NCI-H510A treated with DMSO at 0.1 percent for 48 hours (cell line): Measurements from ENCODE around the gene ABCB8.
"Not testable (repeated sequence)": the region's sequence is repeated elsewhere in the genome, so short reads cannot be mapped to it uniquely, and the experiment has no call there.

ENCODE experiments used
- DNase-seq: peaks from one replicate; lab custom pipeline; 2025; lab: John Stamatoyannopoulos, UW

ABCB8 gene

DNA sequence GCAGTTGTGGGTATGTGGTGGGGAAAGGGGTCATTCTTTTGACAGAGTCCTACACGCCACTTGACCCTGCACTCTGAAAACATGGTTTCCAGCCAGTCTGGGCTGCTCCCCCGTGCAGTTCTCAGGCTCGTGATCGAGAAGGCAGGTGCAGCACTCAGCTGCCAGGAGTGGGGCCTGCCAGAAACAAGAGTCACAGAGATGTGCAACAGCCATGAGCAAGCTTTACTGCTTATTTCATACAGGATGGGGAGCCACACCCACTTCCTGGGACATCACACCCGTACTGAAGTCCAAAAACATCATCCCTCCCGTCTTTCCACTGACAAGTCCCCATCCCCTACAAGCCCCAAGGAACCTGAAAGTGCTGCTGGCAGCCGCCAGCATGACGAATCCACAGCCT, 13.3 kb upstream of the ABCB8 start:
- no peak for DNase-seq

DNA sequence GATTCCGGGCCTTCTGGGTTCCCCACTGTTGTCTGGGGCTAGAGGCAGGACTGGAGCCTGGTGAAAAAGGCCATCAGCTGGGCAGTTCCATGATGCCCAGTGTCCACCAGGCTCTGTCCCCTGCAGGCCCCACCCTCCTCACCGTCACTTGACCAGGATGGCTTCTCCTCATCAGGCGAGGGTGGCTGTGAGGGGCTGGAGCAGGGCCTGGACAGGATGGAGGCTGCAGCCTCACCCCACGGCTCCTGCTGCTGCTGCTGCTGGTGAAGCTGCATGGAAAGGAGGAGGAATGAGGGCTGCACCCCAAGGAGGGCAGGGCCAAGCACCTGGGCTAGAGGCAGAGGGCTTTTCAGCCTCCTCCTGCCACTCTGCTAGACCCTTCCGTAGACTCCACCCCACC, 12.3 kb upstream of the ABCB8 start:
- DNase-seq, result no peak

DNA sequence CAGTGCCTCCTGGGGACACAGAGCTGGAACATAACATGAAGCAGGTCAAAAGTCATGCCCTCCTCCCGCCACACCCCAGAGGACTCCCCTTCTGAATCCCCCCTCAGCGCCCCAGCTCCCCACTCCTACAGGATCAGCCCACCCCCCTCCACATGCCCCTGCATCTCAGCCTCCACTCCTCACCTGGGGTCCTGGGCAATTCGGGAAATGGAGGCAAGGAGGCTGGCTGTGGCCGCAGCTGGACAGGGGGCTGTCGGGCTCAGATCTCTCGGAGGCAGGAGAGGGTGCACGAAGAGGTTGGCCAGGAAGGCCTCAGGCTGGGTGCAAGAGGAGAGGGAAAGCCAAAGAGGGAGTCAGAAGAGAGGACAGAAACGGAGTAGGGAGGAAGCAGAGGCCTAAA, 11.7 kb upstream of the ABCB8 start:
- no peak for DNase-seq

DNA sequence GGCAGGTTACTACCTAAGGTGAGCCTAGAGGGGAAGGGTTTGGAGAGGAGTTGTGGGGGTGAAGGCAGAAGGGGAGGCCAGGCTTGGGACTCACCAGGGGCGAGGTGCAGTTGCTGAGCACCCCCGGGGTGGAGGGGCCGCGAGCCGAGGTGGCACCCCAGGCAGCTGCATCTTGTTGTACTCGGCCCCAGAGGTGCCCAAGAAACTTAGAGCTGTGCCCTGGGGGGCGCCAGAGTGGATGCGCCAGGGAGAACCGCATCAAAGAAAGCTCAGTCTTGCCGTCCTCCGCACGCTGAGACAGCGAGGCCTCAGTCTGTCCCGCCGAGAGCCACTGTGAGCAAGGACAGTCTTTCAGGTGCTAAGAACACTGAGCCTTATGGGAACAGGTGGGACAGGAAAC, 11.3 kb upstream of the ABCB8 start:
- DNase-seq, result no peak

DNA sequence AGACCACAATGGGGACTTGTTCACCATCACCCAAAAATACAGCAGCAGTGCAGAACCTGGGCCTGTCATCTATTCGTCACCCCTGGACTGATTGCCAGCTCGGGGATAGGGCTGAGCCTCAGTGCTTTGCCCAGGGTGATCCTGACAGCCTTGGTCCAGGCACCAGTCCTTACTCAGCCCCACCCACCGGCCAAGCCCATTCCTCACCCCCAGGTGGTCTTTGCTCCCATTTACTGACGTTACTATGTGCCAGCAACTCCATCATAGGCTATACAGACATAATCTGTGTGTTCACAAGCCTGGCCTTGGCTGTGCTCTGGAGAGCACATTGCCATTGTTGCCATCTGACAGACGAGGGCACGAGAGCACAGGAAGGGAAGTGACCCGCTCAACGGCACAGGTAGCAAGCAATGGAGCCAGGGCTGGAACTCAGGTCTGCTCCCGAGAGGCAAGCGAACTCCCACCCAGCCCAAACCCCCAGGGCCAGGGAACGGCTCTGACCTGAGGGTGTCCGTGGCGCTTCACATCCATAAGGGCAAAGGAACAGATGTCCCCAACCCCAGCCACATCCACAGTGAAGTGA, 10.8 kb upstream of the ABCB8 start:
- no peak for DNase-seq

DNA sequence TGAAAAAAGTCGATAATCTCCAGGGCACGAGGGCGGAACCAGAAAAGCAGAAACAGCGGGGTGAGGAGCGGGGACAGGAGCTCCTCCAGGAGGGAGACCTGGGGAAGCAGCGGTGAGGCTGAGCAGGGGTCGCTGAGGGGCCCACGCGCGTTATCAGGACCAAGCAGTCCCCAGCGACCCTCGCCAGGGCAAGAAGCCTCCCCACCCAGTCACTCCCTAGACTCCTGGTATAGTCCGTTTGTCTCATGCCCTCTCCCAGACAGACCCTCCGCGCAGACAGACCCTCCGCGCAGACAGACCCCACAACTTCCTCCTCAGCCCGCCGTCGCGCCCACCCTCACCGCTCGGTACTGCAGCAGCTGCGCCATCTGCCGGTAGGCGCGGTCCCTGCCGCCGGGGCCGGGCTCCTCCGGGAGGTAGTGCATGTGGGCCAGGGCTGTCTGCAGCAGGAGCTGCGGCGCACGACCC, 10.3 kb upstream of the ABCB8 start:
- DNase-seq, result peak; percentile 25

DNA sequence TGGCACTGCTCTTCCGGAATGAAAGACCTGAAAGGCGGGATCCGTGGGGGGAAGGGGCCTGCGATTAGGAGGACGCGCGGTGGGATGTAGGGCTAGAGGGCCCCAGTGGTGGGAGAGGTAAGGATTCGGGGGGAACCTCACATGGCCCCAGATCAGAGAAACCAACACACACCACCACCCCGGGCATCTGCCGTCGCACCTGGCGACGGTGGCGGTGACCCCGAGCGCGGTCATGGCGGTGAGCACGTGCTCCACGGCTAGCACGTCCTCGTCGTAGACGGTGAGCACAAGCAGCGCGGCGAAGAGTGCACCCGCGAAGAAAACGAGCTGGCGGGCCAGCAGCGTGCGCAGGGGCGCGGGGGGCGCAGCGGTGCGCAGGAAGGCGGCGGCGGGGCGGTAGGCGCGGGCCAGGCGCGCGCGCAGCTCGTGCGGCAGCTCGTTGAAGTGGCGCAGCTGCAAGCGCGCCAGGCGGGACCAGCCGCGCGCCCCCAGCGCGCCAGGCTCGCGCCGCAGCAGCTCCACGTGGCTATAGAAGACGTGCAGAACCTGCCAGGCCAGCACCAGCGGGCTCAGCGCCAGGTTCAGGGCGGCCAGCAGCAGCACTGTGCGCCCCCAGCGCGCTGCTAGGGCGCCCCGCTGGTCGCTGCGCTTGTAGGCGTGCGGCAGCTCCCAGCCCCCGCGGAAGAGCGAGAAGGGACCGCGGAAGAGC, 9.7 kb upstream of the ABCB8 start:
- peak; percentile 15 for DNase-seq

DNA sequence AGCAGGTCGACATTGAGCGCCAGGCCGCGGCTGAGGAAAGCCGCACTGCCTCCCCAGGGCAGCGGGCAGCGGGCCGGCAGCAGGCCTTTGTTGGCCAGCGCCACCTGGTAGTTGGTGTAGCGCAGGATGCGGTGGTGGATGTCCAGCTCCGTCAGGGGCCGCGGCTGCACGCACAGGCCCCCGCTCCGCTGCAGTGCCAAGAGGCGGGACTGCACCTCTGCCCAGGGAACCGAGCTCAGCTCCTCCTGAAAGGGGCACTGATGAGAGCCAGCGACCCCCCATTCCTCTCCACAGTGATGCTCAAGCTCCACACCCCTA, 9.2 kb upstream of the ABCB8 start:
- DNase-seq, result no peak

DNA sequence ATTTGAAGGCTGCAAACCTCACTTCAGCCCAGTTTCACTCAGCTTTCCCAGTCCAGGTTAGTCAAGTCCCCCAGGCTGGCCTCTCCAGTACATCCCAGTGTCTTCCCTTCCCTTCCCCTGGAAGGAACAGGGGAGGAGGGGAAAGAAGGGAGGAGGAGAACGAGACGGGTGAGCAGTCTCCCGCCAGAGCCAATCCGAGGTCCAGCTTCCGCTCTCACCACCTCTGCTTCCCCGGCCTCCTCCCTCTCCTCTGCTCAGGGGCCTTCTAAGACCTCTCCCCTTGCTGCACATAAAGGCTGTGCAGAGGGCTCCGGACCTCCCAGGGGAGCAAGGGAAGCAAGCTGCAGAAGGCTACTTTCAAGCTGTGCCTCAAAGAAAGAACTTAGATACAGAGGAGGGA, 8.0 kb upstream of the ABCB8 start:
- DNase-seq, result no peak

DNA sequence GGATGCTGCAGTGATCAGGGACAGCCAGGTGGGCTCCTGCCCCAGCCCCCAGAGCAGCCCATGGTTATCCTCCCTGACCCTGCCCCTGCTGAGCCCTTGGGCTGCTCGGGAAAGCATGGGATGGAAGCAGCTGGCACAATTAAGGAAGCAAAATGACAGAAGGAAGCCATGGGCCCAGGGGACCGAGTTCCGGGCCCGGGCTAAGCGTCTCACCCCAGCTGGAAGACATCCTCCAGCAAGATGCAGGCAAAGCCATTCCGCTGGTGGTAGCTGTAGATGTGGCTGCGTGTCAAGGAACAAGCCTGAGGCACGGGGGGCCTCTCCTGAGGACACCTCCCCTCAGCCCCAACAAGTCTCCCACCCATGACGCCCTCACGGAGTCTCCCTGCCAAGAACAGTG, 5.0 kb upstream of the ABCB8 start:
- DNase-seq, result no peak

DNA sequence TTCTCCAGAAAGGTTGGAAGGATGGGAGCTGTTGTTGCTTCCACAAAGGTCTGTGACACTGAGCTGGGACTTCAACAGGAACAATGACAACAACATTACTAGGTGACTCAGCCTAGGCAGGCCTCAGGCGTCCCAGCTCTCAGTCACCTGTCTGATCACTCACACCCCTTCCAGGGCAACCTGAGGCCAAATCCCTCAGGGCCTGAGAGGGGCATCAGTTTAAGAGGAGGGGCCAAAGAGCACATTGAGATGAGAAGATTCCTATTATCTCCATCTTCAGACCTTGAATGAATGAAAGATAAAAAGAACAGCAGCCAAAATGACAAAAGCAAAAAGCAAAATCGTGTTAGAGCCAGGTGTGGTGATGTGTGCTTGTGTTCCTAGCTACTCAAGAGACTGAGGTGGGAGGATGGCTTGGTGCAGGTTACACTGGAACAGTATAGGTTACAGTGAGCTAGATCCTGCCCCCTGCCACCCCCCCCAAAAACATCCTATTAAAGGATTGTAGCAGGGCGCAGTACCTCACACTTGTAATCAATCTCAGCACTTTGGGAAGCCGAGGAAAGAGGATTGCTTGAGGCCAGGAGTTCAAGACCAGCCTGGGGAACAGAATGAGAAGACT, 3.7 kb upstream of the ABCB8 start, which contains the start of gene ATG9B:
Gene ATG9B, minus strand, starts transcription at position 60 of the 622 bp plus-strand sequence. CDS start 71 bp downstream, outside the sequence.
- no peak for DNase-seq

DNA sequence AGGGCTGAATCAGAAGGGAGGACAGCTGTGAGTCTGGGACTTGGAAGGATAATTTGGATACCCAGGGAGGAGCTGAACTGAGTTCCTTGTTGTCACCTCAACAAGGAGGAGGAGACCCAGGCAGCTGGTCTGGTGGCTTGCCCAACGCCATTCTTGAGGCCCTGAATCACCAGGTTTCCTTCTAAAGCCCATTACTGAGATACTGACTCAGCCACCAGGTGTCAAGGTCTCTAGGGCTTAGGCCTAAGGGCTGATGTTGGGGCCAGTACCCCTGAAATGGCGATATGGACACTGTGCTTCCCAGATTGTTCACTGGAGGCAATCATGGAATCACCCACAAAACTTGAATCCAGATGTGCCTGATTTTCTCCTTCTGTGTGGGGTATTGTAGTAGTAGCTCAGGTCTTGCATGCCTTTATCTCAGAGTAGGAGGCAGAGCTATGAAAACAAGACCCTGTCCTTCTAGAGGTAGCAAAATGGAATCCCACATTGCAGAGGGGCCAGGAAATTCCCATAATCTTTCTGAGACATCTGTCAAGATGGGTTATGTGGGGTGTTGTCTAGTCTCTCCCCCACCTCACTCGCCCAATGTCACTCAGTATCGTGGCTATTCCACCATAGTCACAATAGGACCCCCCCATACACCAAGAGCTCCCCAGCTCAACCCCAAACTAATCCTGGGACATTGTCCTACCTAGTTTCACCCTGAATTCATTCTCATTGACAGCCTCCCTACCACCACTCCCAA, 2.2 kb upstream of the ABCB8 start:
- DNase-seq, result no peak

DNA sequence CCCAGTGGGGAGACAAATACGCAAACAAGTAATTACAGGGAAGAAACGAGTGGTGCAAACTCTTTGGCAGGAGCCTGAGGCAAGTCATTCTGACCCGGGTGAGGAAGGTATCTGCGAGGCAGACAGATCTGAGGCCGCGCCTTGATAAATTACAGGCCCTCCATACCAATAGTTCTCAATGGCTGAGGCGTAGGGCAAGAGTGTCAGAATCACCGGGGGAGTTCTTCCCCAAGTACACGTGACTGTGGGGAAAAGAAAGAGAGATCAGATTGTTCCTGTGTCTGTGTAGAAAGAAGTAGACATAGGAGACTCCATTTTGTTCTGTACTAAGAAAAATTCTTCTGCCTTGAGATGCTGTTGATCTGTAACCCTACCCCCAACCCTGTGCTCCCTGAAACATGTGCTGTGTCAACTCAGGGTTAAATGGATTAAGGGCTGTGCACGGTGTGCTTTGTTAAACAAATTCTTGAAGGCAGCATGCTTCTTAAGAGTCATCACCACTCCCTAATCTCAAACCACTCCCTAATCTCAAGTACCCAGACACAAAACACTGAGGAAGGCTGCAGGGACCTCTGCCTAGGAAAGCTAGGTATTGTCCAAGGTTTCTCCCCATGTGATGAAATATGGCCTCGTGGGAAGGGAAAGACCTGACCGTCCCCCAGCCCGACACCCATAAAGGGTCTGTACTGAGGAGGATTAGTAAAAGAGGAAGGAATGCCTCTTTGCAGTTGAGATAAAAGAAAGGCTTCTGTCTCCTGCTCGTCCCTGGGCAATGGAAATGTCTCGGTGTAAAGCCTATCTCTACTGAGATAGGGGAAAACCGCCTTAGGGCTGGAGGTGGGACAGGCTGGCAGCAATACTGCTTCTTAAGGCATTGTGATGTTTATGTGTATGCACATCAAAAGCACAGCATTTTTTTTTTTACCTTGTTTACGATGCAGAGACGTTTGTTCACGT, 1.2 kb upstream of the ABCB8 start:
- not testable (repeated sequence) for DNase-seq

DNA sequence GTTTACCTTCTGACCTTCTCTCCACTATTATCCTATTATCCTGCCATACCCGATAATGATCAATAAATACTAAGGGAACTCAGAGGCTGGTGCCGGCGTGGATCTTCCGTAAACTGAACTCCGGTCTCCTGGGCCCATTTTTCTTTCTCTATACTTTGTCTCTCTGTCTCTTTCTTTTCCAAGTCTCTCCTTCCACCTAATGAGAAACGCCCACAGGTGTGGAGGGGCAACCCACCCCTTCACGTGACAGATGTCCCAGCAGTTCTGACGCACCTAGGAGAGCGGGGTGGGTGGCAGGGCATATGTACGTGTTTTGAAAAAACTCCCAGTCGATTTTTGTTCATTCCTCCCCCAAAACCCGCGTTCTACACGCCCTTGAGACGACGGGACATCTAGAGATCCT, 521 bp upstream of the ABCB8 start:
- not testable (repeated sequence) for DNase-seq

DNA sequence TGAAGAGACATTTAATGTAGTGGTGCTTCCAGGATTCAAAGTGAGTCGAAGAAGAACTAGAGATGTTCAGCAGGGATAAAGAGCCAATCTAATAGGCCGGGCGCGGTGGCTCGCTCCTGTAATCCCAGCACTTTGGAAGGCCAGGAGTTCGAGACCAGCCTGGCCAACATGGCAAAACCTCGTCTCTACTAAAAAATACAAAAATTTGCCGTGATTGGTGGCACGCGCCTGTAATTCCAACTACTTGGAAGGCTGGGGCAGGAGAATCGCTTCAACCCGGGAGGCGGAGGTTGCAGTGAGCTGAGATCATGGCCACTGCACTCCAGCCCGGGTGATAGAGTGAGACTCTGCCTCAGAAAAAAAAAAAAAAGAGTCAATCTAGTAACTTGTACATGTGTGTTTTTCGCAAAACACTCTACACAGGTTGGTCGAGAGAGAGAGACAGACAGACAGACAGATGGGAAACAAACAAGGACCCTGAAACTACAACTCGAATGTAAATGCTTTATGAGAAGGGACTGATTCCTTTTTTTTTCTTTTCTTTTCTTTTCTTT, 775 bp downstream of the ABCB8 start:
- no peak for DNase-seq

DNA sequence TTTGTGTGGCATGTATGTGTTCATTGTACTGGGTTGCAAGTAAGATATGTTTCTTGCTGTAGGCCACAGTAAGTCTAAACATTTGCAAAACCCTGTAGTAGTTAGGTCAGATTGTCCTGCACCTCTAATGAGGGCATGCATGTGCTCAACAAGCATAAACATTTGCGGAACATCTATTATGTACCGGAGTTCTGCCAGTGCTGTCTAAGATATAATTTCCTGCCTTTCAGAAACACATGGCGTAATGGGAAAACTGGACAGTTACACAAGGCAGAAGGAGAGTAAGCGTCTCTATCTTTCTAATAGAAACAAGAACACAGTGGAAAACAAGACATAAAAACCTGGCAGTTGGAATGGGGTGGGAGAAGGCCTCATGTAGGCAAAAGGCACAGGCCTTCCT, 2.8 kb downstream of the ABCB8 start:
- DNase-seq, result no peak

DNA sequence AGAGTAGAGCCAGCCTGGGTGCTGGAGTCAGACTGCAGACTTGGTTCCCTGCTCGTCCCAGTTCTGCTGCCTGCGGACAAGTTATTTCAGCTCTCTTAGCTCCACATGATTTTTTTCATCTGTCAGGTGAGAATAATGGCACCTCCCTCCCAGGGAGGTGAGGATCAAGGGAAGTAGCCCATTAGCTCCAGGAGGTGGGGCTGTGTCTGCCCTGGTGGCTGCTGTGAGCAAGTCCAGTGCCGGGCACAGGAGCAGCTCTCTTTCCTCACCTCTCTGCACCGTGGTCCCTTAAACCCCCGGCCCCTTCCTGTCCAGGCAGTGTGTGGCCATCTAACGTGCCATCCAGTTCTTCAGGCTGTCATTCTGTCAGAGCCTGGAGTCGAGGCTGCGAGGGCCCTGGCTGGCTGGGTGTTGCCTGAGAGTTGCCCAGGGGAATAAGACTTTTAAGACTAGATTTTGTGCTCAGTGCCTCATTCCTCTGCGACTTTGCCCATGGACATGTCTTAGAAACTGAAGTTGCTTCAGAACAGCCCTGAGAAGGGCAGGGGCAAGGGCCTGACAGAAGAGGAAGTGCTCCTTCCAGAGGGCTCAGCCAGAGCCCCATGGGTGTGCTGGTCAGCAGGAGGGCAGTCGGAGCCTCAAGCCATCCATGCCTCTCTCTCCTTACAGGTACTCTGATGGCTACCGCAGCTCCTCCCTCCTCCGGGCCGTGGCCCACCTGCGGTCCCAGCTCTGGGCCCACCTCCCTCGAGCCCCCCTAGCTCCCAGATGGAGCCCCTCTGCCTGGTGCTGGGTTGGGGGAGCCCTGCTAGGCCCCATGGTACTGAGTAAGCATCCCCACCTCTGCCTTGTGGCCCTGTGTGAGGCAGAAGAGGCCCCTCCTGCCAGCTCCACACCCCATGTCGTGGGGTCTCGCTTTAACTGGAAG, 5.0 kb downstream of the ABCB8 start:
- DNase-seq, result no peak

DNA sequence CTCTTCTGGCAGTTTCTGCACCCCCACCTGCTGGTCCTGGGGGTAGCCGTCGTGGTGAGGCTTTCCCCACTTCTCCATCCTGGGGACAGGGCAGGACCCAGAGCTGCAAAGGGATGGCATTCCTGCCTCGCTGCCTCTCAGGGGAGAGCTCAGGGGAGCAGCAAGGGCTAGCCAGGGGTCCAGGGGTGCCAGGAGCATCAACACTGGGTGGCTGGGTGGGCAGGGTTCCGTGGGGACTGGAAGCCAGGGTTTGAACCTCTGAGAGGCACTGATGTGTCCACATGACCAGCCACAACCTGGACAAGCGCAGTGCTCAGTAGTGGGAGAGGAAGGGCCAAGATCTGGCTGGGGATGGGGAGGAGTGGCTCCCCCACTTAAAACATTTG, 5.6 kb downstream of the ABCB8 start:
- DNase-seq, result no peak

DNA sequence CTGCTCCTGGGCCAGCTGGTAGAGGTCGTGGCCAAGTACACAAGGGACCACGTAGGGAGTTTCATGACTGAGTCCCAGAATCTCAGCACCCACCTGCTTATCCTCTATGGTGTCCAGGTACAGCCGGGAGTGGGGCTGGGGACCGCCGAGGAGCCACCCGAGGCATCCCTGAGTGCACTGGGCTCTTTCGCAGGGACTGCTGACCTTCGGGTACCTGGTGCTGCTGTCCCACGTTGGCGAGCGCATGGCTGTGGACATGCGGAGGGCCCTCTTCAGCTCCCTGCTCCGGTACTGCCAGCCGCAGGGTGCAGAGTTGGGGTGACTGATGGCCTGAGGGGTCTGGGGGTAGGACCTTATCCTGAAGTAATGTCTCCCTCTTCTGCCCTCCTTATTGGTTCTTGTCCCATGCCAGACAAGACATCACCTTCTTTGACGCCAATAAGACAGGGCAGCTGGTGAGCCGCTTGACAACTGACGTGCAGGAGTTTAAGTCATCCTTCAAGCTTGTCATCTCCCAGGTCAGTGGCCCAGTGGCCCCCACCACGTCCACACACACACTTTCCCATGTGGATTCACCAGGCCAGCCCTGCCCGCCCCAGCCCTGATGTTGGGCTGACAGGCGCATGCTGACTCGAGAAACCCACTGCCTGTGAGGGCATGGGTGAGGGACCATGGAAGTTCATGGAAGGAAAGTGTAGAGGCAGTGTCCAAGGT, 6.2 kb downstream of the ABCB8 start:
- DNase-seq, result no peak
